Measurements from ENCODE around the gene LEF1.

LEF1 gene

DNA sequence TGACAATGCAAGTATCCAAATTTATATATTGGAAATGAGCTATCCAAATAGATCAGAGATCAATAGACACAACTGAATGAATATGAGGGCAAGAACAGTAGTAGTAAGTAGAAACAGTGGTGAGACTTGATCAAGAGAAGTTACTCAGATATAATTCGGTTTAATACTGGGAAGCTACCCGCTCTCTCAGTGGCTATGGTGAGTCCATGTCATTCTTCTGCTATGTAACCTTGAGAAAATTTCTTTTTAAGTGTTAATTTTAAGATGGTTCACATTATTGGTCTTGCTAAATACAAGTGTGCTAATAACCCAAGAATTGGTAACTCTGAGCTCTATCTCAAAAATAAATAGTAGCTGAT lies 53.6 kb downstream of the LEF1 start:
- TF ChIP-seq, protein P1, sequence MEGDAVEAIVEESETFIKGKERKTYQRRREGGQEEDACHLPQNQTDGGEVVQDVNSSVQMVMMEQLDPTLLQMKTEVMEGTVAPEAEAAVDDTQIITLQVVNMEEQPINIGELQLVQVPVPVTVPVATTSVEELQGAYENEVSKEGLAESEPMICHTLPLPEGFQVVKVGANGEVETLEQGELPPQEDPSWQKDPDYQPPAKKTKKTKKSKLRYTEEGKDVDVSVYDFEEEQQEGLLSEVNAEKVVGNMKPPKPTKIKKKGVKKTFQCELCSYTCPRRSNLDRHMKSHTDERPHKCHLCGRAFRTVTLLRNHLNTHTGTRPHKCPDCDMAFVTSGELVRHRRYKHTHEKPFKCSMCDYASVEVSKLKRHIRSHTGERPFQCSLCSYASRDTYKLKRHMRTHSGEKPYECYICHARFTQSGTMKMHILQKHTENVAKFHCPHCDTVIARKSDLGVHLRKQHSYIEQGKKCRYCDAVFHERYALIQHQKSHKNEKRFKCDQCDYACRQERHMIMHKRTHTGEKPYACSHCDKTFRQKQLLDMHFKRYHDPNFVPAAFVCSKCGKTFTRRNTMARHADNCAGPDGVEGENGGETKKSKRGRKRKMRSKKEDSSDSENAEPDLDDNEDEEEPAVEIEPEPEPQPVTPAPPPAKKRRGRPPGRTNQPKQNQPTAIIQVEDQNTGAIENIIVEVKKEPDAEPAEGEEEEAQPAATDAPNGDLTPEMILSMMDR (IDR thresholded peaks at IDR 0.05; ENCODE audit: low read depth, low read length, missing control alignments), result no peak
- no peak overlapping the region for H3K4me3 ChIP-seq (ENCODE audit: low read depth, low read length)
- no peak overlapping the region for H3K27ac ChIP-seq
- H3K27me3 ChIP-seq (replicated peaks), result no peaks in the 10 kb centered on the region
- no peak for DNase-seq
- in situ Hi-C loops (cut with HindIII; ENCODE audit: low pct_ligation_motif_present, low sequenced_read_pairs), result no loop called here
- no peaks in the 10 kb centered on the region for H3K36me3 ChIP-seq (replicated peaks)

DNA sequence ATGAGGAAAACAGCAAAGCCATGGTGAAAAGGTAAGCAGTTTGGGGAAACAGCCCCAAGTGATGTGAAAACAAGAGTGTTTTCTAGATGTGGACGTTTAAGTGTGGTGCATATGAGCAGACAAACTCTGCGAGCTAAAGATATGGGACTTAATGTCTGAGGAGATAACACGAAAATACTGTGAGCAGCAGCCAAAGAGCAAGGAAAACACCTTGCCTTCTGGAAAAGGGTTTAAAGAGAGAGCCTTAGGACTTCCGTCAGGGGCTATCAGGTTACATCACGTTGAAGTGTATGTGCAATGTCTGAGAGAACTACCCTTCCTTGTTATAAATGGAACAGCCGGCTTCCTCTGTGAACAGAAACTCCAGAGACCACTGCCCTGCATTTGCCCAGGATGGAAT lies 54.2 kb downstream of the LEF1 start:
- H3K27me3 ChIP-seq (replicated peaks), result no peaks in the 10 kb centered on the region
- DNase-seq, result no peak
- TF ChIP-seq, protein P1 (IDR thresholded peaks at IDR 0.05; ENCODE audit: low read depth, low read length, missing control alignments), result no peak
- no peak overlapping the region for H3K27ac ChIP-seq
- H3K4me3 ChIP-seq (ENCODE audit: low read depth, low read length), result no peak overlapping the region
- in situ Hi-C loops (cut with HindIII; ENCODE audit: low pct_ligation_motif_present, low sequenced_read_pairs), result no loop called here
- H3K36me3 ChIP-seq (replicated peaks), result no peaks in the 10 kb centered on the region

DNA sequence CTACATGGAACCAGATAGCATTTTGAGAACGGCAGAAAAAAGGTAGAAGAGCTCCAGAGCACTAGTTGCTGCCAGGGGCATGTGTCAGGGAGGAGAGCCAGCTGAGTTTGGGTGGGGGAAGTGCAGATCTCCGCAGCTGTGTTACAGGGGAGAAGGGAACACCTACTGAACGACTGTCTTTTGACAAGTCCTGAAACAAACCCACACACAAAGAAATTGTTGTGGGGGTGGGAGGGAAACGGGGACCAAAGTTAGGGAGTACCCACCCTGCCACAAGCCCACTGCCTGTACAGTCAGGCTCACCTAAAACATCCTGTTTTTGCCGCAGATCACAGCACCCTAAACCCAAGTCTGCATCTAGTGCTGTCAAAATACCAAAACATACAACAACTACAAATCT lies 55.5 kb downstream of the LEF1 start:
- in situ Hi-C loops (cut with HindIII; ENCODE audit: low pct_ligation_motif_present, low sequenced_read_pairs), result no loop called here
- DNase-seq, result no peak
- Histone ChIP-seq H3K36me3 (replicated peaks) (no peaks in the 10 kb centered on the region), H3K4me3 (ENCODE audit: low read depth, low read length) (no peak overlapping the region), H3K27me3 (replicated peaks) (no peaks in the 10 kb centered on the region), H3K27ac (no peak overlapping the region)
- TF ChIP-seq, protein P1 (IDR thresholded peaks at IDR 0.05; ENCODE audit: low read depth, low read length, missing control alignments), result no peak

DNA sequence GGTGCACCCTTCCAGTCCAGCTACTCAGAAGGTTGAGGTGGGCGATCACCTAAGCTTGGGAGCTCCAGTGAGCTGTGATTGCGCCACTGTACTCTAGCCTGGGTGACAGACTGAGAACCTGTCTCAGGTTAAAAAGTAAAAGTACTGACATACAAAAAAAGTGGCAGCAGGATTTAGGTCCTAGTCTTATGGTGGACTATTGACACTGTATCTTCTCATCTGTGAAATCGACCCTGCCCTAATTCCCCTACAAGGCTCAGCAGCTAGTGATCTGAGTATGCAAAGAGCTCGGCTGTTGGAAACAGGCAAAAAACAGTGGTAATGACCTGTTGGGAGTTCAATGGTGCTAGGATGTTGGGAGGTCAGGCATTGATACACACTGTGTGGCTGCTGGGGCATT lies 57.0 kb downstream of the LEF1 start:
- in situ Hi-C loops (cut with HindIII; ENCODE audit: low pct_ligation_motif_present, low sequenced_read_pairs), result no loop called here
- Histone ChIP-seq H3K4me3 (ENCODE audit: low read depth, low read length) (no peak overlapping the region), H3K27ac (no peak overlapping the region), H3K27me3 (replicated peaks) (no peaks in the 10 kb centered on the region), H3K36me3 (replicated peaks) (no peaks in the 10 kb centered on the region)
- TF ChIP-seq, protein P1 (IDR thresholded peaks at IDR 0.05; ENCODE audit: low read depth, low read length, missing control alignments), result no peak
- DNase-seq, result no peak

DNA sequence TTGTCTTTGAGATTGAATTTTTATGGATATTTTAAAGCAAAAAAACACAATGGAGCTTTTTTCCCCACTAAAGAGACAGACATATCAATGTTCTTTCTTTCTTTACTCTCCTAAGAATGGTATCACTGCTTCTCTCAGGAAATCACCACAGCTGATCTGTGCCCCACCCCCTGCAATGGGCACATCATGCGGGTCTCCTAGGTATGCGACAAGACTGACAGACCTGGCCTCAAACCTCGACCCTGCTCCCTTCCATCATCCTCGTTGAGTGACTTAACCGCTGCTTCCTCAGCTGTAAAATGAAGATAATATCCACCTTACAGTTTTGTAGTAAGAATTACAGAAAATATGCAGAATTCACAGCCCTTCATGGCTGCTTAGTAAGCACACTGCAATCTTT lies 58.3 kb downstream of the LEF1 start:
- Histone ChIP-seq H3K27me3 (replicated peaks) (no peaks in the 10 kb centered on the region), H3K4me3 (ENCODE audit: low read depth, low read length) (no peak overlapping the region), H3K36me3 (replicated peaks) (no peaks in the 10 kb centered on the region), H3K27ac (no peak overlapping the region)
- TF ChIP-seq, protein P1 (IDR thresholded peaks at IDR 0.05; ENCODE audit: low read depth, low read length, missing control alignments), result no peak
- DNase-seq, result no peak
- in situ Hi-C loops (cut with HindIII; ENCODE audit: low pct_ligation_motif_present, low sequenced_read_pairs), result no loop called here

DNA sequence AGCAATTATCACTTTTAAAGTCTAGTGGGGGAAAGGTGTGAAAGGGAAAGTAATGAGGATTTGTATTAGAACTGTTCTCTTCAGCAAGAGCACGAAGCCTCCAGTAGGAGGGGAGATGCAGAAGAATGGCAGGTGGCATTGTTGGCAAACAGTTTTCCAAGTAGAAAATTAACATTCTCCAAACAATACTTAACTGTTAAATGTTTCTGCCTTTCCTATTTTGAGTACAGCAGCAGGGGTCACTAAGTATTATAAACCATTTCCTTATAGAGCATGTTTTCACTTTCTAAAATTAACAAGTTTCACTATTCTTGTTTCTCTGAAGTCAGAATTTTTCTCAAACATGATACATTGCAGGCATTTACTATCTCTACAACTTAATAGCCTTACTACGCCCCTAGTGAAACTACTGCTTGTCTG lies 58.7 kb downstream of the LEF1 start:
- Histone ChIP-seq H3K27ac (no peak overlapping the region), H3K36me3 (replicated peaks) (no peaks in the 10 kb centered on the region), H3K27me3 (replicated peaks) (no peaks in the 10 kb centered on the region), H3K4me3 (ENCODE audit: low read depth, low read length) (no peak overlapping the region)
- no peak for DNase-seq
- TF ChIP-seq, protein P1 (IDR thresholded peaks at IDR 0.05; ENCODE audit: low read depth, low read length, missing control alignments), result no peak
- in situ Hi-C loops (cut with HindIII; ENCODE audit: low pct_ligation_motif_present, low sequenced_read_pairs), result no loop called here

Measured in brain microvascular endothelial cell (primary cell).